Erythroblast (primary cell): ENCODE data around the gene TMEM196.

Source experiments
- GATA1 ChIP-seq: IDR thresholded peaks from 2 replicates; pipeline ENCODE4 v1.6.1; 2011; ENCODE audit warnings: low read depth, mild to moderate bottlenecking, control low read depth, low read length, moderate library complexity
- POLR2A ChIP-seq: IDR thresholded peaks from 2 replicates; pipeline ENCODE4 v1.6.1; 2011; ENCODE audit warnings: mild to moderate bottlenecking, low read length

- TF ChIP-seq POLR2A (no peak), GATA1 (no peak)
These were observed 44.7 kb downstream of the TMEM196 start for GRCh38 chr7:19728716-19729115.
